Activated CD8-positive, alpha-beta memory T cell treated with anti-CD3 and anti-CD28 coated beads, Interleukin-2, amount 50 U/mL, for 24 hours (primary cell): ENCODE measurements around the gene TECPR2.
"Not testable (repeated sequence)": the region's sequence is repeated elsewhere in the genome, so short reads cannot be mapped to it uniquely, and the experiment has no call there.

Experiments
- DNase-seq: peaks from one replicate; pipeline ENCODE4 v3.0.0-alpha.2; 2020; ENCODE audit errors: extremely low read depth

The TECPR2 gene

DNA sequence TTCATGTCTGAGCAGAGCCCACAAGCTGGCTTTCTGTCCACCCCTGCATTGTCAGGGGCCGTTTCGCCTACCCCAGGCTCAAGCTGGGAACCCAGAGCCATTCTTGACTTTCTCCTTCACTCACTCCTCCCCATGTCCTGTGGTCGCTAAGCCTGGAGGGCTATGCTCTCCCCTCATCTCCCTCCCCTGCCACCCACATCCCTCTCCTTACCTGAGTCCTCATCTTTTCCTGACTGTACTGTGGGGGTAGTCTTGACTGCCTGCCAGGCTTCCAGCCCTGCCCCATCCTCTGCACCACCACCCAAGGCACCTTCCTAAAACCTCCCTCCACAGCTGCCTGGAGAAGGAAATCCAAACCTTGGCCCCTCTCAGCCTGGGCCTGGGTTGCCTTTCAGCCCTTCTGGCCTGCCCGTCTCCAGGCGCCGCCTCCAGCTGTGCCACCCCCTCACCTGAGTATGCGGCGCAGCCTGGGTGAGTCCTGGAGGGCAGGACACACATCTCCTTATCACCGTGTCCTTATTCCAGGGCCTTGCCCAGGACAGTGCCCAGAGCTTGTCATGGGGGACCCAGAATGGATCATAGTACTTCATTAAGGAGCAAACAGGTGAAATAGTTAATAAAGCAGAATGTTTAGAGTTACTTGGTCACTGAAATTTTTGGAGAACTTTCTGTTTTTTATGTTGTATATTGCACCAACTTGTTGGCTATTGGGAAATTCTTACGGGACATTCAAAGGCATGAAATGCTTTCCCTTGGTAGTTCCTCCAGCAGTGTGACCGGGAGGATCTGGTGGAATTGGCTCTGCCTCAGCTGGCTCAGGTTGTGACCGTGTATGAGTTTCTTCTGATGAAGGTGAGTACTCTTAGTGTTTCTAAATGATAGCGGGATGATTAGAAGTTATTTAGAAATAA, 28.7 kb upstream of the TECPR2 start:
- DNase-seq = no peak

DNA sequence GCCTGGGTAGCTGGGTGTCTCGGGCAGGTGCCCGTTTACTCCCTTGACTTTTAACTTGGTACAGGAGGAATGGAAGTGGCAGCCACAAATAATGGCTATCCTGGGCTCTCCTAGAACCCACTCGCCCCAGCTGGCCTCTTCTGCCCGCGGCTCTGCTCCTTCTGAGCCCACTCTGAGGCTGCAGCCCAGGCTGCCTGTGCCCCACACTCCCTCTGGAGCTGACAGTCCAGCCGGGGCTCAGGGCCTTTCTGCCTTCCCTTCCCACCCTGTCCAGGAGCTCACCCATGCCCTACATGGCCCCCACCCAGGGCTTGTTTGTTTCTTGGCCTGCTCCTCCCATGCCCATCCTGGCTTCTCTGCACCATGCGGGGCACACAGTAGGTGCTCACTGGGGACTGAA, 27.6 kb upstream of the TECPR2 start:
- DNase-seq = no peak

DNA sequence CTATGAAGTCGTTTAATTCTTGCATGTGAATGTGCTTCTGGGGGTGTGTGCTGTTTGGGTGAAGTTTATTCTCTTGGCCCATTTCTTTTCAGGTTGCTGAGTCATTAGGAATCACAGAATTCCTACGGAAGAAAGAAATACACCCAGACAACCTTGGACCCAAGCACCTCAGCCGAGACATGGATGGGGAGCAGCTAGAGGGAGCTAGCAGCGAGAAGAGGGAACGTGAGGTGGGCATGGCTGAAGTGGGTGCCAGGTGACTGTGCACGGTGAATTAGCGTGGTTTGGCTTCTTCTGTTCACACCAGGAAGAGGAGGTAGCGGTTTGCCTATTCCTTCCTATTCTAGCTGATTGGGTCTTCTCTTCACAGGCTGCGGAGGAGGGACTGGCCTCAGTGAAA, 24.0 kb upstream of the TECPR2 start:
- no peak for DNase-seq

DNA sequence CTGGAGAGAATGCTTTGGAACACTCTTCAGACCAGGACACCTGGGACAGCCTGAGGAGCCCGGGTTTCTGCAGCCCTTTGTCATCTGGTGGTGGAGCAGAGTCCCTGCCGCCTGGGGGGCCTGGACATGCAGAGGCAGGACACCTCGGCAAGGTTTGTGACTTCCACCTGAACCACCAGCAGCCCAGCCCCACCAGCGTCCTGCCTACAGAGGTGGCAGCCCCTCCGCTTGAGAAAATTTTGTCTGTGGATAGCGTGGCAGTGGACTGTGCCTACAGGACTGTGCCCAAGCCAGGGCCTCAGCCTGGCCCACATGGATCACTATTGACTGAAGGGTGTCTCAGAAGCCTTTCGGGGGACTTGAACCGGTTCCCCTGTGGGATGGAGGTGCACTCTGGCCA, 21.2 kb upstream of the TECPR2 start:
- DNase-seq = no peak

GRCh38 chr14:102342238-102342637, 20.5 kb upstream of the TECPR2 start:
- DNase-seq = no peak

GRCh38 chr14:102344084-102344483, 18.7 kb upstream of the TECPR2 start:
- no peak for DNase-seq

DNA sequence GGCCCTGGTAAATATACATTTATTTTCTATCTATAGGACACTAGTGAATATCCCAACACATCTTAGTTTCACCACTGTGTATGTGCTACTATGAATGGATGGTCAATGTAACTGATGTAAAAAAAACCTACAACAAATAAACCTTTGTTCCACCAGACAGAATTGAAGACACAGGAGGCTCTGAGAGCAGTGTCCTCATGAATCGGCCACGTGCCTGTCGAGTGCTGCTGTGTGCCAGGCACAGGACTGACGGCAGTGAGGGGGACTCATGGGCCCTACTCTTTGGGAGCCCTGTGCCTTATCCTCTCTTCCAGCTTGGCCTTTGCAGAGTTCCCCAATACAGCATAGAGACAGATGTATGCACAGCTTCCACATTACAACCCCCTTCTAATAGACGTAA, 18.3 kb upstream of the TECPR2 start:
- DNase-seq = no peak

- no peak for DNase-seq
Observed at GRCh38 chr14:102345232-102345631, 17.5 kb upstream of the TECPR2 start.

DNA sequence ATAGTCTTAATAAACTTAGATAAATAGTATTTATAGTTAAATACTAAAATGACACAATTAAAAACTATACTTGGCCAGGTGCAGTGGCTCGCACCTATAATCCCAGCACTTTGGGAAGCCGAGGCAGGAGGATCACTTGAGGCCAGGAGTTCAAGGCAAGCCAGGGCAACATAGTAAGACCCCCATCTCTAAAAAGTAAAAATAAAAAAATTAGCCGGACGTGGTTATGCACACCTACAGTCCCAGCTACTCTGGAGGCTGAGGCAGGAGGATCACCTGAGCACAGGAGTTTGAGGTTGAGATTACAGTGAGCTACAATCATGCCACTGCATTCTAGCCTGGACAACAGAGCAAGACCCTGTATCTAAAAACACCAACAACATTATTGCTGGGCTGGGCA, 16.1 kb upstream of the TECPR2 start:
- DNase-seq = no peak

DNA sequence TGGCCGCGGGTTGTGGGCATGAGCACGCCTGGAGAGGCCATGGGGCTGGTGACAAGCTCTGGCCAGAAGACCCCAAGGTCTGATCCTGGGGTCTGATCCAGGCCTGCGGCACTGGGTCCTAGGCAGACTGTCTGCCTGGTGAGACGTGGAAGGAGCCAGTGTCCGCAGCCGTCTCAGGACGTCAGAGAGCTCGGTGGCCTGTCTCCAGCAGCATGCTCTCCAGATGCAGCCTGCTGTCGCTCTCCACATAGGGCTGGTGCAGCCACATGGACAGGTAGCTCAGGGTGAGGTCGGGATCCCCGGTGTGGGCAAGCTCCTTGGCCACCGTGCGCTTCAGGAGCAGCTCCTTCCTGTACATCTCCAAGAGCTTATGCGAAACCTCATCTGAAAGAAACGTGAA, 14.4 kb upstream of the TECPR2 start:
- no peak for DNase-seq

GRCh38 chr14:102351023-102351422, 11.7 kb upstream of the TECPR2 start:
- DNase-seq = no peak

DNA sequence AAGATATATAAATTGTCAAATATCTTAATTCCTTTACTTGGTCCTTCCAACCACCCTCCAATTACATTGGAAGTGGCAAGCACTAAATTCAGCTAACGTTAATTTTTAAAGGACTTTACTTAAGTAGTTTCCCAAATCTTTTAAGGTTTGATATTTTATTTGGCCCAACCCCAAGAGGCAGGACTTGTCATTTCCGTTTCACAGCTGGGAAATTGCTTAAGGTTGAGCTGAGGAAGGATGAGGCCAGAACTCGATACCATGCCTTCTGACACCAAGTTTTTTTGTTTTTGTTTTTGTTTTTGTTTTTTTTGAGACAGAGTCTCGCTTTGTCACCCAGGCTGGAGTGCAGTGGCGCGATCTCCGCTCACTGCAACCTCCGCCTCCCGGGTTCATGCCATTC, 11.1 kb upstream of the TECPR2 start:
- not testable (repeated sequence) for DNase-seq

DNA sequence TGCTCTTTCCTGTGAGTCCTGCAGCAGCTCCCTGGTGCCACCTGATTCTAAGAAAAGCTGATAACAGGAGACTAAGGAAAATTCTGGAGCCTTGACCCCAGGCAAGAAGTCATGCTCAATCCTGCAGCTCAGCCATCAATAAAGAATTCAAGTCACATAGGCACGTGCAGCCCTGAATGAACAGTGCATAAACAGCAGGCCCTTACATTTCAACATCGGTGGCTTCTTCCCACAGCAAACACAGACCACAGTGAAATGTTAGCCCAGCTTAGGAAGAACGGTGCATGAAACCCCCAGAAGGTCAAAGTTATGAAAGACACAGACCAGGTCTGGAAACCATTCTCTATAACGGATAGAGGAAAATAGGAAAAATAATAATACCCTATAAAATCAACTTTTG, 10.5 kb upstream of the TECPR2 start:
- DNase-seq = no peak

DNA sequence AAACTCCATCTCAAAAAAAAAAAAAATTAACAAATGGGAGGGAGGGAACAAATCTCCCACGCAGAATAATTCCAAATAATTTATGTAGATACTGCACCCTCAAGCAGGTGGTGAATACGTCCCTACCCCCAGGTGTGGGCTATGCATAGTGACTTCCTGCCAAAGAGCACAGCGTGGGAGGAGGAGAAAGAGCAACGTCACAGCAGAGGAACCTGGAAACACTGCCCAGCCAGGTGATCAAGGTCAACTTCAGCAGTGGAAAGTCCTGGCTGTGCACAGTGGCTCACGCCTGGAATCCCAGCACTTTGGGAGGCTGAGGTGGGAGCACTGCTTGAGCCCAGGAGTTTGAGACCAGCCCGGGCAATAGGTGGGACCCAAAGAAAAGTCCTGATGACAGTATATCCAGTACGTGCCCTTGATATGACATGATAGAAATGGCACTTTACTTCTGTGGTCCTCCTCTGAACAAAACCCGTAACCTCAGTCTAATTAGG, 9.6 kb upstream of the TECPR2 start:
- DNase-seq = no peak

- DNase-seq = no peak
Observed at GRCh38 chr14:102356280-102356679, 6.5 kb upstream of the TECPR2 start.

GRCh38 chr14:102359341-102359740, 3.4 kb upstream of the TECPR2 start:
- DNase-seq = no peak

DNA sequence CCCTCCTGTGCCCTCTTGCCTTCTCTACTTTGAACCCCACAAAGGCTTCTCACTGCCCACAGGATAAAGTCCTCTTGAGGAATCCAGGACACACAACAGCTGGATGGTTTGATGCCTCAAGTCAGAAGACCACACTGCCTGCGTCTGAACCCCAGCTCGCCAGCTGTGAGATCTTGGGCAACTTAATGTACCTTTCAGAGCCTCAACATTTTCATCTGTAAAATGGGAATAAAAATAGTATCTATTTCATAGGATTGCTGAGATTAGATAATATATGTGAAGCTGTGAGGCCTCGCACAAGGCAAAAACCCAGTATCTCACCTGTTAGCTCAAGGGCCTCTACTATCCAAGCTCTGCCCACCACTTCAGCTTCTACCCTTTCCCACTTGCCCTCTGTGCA, 2.4 kb upstream of the TECPR2 start:
- no peak for DNase-seq

DNA sequence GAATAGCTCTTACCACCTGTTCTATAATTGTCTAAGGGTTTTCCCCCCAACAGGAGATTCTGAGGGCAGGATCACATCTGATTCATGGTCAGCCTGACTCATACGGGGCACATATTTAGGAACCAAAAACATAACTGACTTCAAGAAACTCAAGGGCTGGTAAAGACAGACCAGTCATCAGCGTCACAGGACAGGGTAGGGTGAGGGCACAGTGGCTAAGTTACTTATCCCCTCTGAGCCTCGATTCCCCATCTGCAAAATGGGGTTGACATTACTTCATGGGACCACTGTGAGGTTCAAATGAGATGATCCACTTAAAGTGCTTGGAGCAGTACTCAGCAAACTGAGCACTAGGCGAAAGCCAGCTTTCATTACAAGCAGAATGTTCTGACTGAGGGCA, 657 bp upstream of the TECPR2 start:
- peak; percentile 17 for DNase-seq

- no peak for DNase-seq
Observed at GRCh38 chr14:102363182-102363943, 622 bp downstream of the TECPR2 start.

GRCh38 chr14:102370305-102370809, 7.6 kb downstream of the TECPR2 start:
- DNase-seq = no peak

DNA sequence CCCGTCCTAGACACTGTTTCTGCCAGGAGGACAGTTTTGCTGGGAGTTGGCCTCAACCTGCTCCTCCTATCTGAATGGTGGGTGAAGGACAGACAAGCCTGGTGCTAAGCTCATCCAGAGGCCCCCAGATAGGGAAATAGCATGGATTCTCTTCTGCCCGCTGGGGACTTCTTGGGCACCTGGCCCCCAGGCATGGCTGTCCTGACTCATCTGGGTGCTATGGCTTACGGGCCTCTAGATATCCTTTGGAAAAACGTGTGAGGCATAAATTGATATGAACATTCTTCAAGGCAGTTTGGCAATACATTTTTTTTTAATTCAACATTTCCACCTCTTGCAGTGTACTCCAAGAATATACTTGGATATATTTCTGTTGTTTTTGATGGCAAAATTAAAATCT, 8.6 kb downstream of the TECPR2 start:
- DNase-seq = no peak

GRCh38 chr14:102373110-102373509, 10.4 kb downstream of the TECPR2 start:
- DNase-seq = no peak

DNA sequence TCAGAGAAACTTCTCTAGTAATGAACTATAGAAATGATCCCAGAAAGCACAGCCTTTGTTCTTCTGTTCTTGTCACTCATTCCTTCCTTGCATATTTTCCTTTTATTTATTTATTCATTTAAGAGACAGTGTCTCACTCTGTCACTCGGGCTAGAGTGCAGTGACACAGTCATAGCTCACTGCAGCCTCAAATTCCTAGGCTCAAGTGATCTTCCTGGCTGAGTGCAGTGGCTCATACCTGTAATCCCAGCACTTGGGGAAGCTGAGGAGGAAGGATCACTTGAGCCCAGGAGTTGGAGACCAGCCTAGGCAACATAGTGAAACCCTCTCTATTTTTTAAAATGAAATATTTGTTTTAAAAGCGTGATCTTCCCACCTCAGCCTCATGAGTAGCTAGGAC, 11.5 kb downstream of the TECPR2 start:
- no peak for DNase-seq
